NCI-H128 (cell line): Measurements from ENCODE around the gene ABCG1.

Experiments
- DNase-seq: peaks from one replicate; lab custom pipeline; 2025; ENCODE audit not compliant: unreplicated experiment; lab: John Stamatoyannopoulos, UW

ABCG1 gene

GRCh38 chr21:42214081-42214750 lies 4.7 kb upstream of the ABCG1 start:
- DNase-seq, result no peak

GRCh38 chr21:42214921-42215320 lies 4.0 kb upstream of the ABCG1 start:
- DNase-seq, result no peak

- DNase-seq, result no peak
These were observed 2.8 kb upstream of the ABCG1 start for GRCh38 chr21:42215942-42216725.

GRCh38 chr21:42216726-42217572 lies 2.0 kb upstream of the ABCG1 start:
- DNase-seq, result no peak

GRCh38 chr21:42219606-42220137 lies 732 bp downstream of the ABCG1 start:
- no peak for DNase-seq

- DNase-seq, result peak; percentile 67
These were observed 1.3 kb downstream of the ABCG1 start for GRCh38 chr21:42220138-42220701.

GRCh38 chr21:42221581-42222345 lies 2.8 kb downstream of the ABCG1 start:
- no peak for DNase-seq

- no peak for DNase-seq
These were observed 3.4 kb downstream of the ABCG1 start for GRCh38 chr21:42222386-42222785.

- no peak for DNase-seq
These were observed 4.0 kb downstream of the ABCG1 start for GRCh38 chr21:42222821-42223390.

GRCh38 chr21:42223826-42224575 lies 5.1 kb downstream of the ABCG1 start:
- DNase-seq, result no peak

- no peak for DNase-seq
These were observed 6.1 kb downstream of the ABCG1 start for GRCh38 chr21:42225042-42225441.

- no peak for DNase-seq
These were observed 6.7 kb downstream of the ABCG1 start for GRCh38 chr21:42225571-42226155.

GRCh38 chr21:42226626-42227025 lies 7.7 kb downstream of the ABCG1 start:
- no peak for DNase-seq

- DNase-seq, result no peak
These were observed 9.2 kb downstream of the ABCG1 start for GRCh38 chr21:42227909-42228708.

GRCh38 chr21:42228709-42229220 lies 9.8 kb downstream of the ABCG1 start:
- no peak for DNase-seq

GRCh38 chr21:42229676-42230075 lies 10.7 kb downstream of the ABCG1 start:
- no peak for DNase-seq

GRCh38 chr21:42230178-42230577 lies 11.2 kb downstream of the ABCG1 start:
- no peak for DNase-seq

GRCh38 chr21:42230636-42231035 lies 11.7 kb downstream of the ABCG1 start:
- DNase-seq, result no peak
